ENCODE measurements around the gene SLX4IP.

Gene SLX4IP

GRCh38 chr20:10557685-10558084, 122.6 kb downstream of the SLX4IP start:
- no peak overlapping the region for H3K4me3 ChIP-seq (ENCODE audit: low read depth, low read length)
- no peak for TF ChIP-seq CTCF (IDR thresholded peaks at IDR 0.05; ENCODE audit: borderline replicate concordance, insufficient read depth, low read depth, low read length)

- H3K4me3 ChIP-seq (ENCODE audit: low read depth, low read length) = no peak overlapping the region
- no peak for TF ChIP-seq CTCF (IDR thresholded peaks at IDR 0.05; ENCODE audit: borderline replicate concordance, insufficient read depth, low read depth, low read length)
These were observed 123.6 kb downstream of the SLX4IP start for GRCh38 chr20:10558635-10559187.

- no peak overlapping the region for H3K4me3 ChIP-seq (ENCODE audit: low read depth, low read length)
- no peak for TF ChIP-seq CTCF (IDR thresholded peaks at IDR 0.05; ENCODE audit: borderline replicate concordance, insufficient read depth, low read depth, low read length)
These were observed 124.2 kb downstream of the SLX4IP start for GRCh38 chr20:10559266-10559665.

- H3K4me3 ChIP-seq (ENCODE audit: low read depth, low read length) = no peak overlapping the region
- no peak for TF ChIP-seq CTCF (IDR thresholded peaks at IDR 0.05; ENCODE audit: borderline replicate concordance, insufficient read depth, low read depth, low read length)
These were observed 125.6 kb downstream of the SLX4IP start for GRCh38 chr20:10560686-10561085.

GRCh38 chr20:10561302-10561701, 126.2 kb downstream of the SLX4IP start:
- H3K4me3 ChIP-seq (ENCODE audit: low read depth, low read length) = no peak overlapping the region
- TF ChIP-seq CTCF (IDR thresholded peaks at IDR 0.05; ENCODE audit: borderline replicate concordance, insufficient read depth, low read depth, low read length) = no peak

GRCh38 chr20:10562899-10563298, 127.8 kb downstream of the SLX4IP start:
- H3K4me3 ChIP-seq (ENCODE audit: low read depth, low read length) = no peak overlapping the region
- TF ChIP-seq CTCF (IDR thresholded peaks at IDR 0.05; ENCODE audit: borderline replicate concordance, insufficient read depth, low read depth, low read length) = no peak

GRCh38 chr20:10563935-10564492, 128.9 kb downstream of the SLX4IP start:
- TF ChIP-seq CTCF (IDR thresholded peaks at IDR 0.05; ENCODE audit: borderline replicate concordance, insufficient read depth, low read depth, low read length) = no peak
- H3K4me3 ChIP-seq (ENCODE audit: low read depth, low read length) = no peak overlapping the region

Measured in GM12875 (cell line).